Naive thymus-derived CD4-positive, alpha-beta T cell (primary cell): ENCODE results near the gene CAMK1D. TPM values are rescaled to one million over a fixed set of nuclear protein-coding genes. Genes with fewer than 3 reads are reported as not detected.
"Not testable (repeated sequence)": the region's sequence is repeated elsewhere in the genome, so short reads cannot be mapped to it uniquely, and the experiment has no call there.

Source experiments
- ATAC-seq: fragments of 150-1000 bp; cut with Tn5 transposase; 2 replicates; pipeline ENCODE4 v1.10.0; 2021; ENCODE audit warnings: mild to moderate bottlenecking, moderate library complexity
- CTCF ChIA-PET: fragments of 350-600 bp; sonication (Branson Sonifier 250); formaldehyde crosslinking; loops from one replicate; lab custom pipeline; 2021; ENCODE audit warnings: antibody characterized with exemption; lab: Charles Lee
- POLR2A ChIA-PET: fragments of 350-600 bp; sonication (Branson Sonifier 250); formaldehyde crosslinking; loops from one replicate; lab custom pipeline; 2021; ENCODE audit warnings: antibody characterized with exemption, inconsistent platforms; lab: Charles Lee
- DNase-seq, 9 donors: peaks; one replicate each; pipeline versions ENCODE4 v3.0.0 to v3.0.0-alpha.2; 2020 to 2022; ENCODE audit warnings: mixed read lengths in 1 of 9
- H3K27ac ChIP-seq: one replicate; pipeline ENCODE4 v1.7.0; 2013; ENCODE audit warnings: mild to moderate bottlenecking, low read depth, low read length, moderate library complexity
- H3K27me3 ChIP-seq, 2 donors: one replicate each; pipeline ENCODE4 v1.7.0; 2013; ENCODE audit warnings: low read length in 2 of 2, mild to moderate bottlenecking in 2 of 2, moderate library complexity in 2 of 2; ENCODE audit not compliant: control insufficient read depth in 2 of 2, insufficient read depth in 2 of 2
- H3K36me3 ChIP-seq, 3 experiments: 1 replicate in 2 of 3; 2 replicates in 1 of 3; pipeline ENCODE4 v1.7.0; 2013; ENCODE audit warnings: low read length in 3 of 3, mild to moderate bottlenecking in 3 of 3, moderate library complexity in 1 of 3; ENCODE audit not compliant: insufficient read depth in 3 of 3, control insufficient read depth in 2 of 3
- H3K4me1 ChIP-seq, 2 donors: one replicate each; pipeline ENCODE4 v1.7.0; 2013; ENCODE audit warnings: low read length in 2 of 2, mild to moderate bottlenecking in 2 of 2, moderate library complexity in 1 of 2; ENCODE audit not compliant: control insufficient read depth in 2 of 2, insufficient read depth in 2 of 2
- H3K4me3 ChIP-seq: 2 replicates; pipeline ENCODE4 v1.7.0; 2013; ENCODE audit warnings: mild to moderate bottlenecking, low read length
- H3K9me3 ChIP-seq, 3 experiments: 1 replicate in 2 of 3; 2 replicates in 1 of 3; pipeline ENCODE4 v1.7.0; 2013; ENCODE audit warnings: low read length in 3 of 3; ENCODE audit not compliant: control insufficient read depth in 2 of 3
- H3K27ac Mint-ChIP-seq, 9 donors: one replicate each; pipeline ENCODE4 v1.8.0; 2020 to 2022; ENCODE audit warnings: mixed read lengths in 9 of 9, mild to moderate bottlenecking in 8 of 9, moderate library complexity in 5 of 9, inconsistent platforms in 2 of 9
- H3K27me3 Mint-ChIP-seq, 5 donors: one replicate each; pipeline ENCODE4 v1.8.0; 2021 to 2022; ENCODE audit warnings: mixed read lengths in 5 of 5, mild to moderate bottlenecking in 1 of 5
- H3K36me3 Mint-ChIP-seq, 5 donors: one replicate each; pipeline ENCODE4 v1.8.0; 2020 to 2022; ENCODE audit warnings: mixed read lengths in 5 of 5, mild to moderate bottlenecking in 3 of 5, inconsistent platforms in 1 of 5
- H3K4me1 Mint-ChIP-seq, 7 donors: one replicate each; pipeline ENCODE4 v1.8.0; 2020 to 2022; ENCODE audit warnings: mixed read lengths in 7 of 7, mild to moderate bottlenecking in 3 of 7, inconsistent platforms in 1 of 7
- H3K4me3 Mint-ChIP-seq, 10 donors: one replicate each; pipeline ENCODE4 v1.8.0; 2020 to 2022; ENCODE audit warnings: mild to moderate bottlenecking in 10 of 10, mixed read lengths in 10 of 10, moderate library complexity in 6 of 10, inconsistent platforms in 2 of 10
- H3K9me3 Mint-ChIP-seq, 11 donors: one replicate each; pipeline ENCODE4 v1.8.0; 2020 to 2022; ENCODE audit warnings: mixed read lengths in 11 of 11, mild to moderate bottlenecking in 4 of 11, inconsistent platforms in 1 of 11, moderate library complexity in 1 of 11
- intact Hi-C, 2 donors: fragments of 100-400 bp; cut with micrococcal nuclease; formaldehyde crosslinking; loops; one replicate each; pipeline ENCODE4 v1.15.1; 2023
- polyA plus RNA-seq, 2 donors: library from polyadenylated mRNA; unstranded; fragments of 300-500 nt; fragmentation: Illumina TruSeq; gene quantifications; one replicate each; pipeline ENCODE4 v1.2.3, GENCODE V29; 2021
- total RNA-seq, 6 experiments: library from RNA in 5 of 6; stranded (reverse) in 5 of 6; gene quantifications; 1 replicate in 5 of 6; 2 replicates in 1 of 6; pipeline ENCODE4 v1.2.3 and lab custom pipeline; 2021 to 2026

CAMK1D gene
- total RNA-seq (10 to 100 TPM; 12.5 to 43.2 (median 18.7) TPM), polyA plus RNA-seq (10 to 100 TPM; 14.9 to 18.6 TPM), total RNA-seq (lab: John Stamatoyannopoulos, UW) (62.3 reads per million, percentile 76 among the genes with 10 or more reads in this experiment)

- H3K4me1 ChIP-seq = peaks cover 18 to 19% of the 10 kb centered on the region in 2 donors
- peak; percentile 83 to 92 (median 90) for DNase-seq
- peaks cover 0 to 4% (median 0%) of the 10 kb centered on the region in 3 experiments for H3K36me3 ChIP-seq
- Mint-ChIP-seq H3K27ac (peak within 1 kb of the TSS; percentile 86 to 99 (median 97)), H3K4me3 (peak within 1 kb of the TSS; percentile 78 to 99 (median 97)), H3K4me1 (peaks cover 23 to 51% (median 42%) of the 10 kb centered on the region in 7 donors), H3K27me3 (peaks cover 0 to 64% (median 0%) of the 10 kb centered on the region in 5 donors), H3K36me3 (peaks cover 0 to 5% (median 0%) of the 10 kb centered on the region in 5 donors), H3K9me3 (no peaks in the 10 kb centered on the region)
- POLR2A ChIA-PET = interaction anchor here (1.1 to 2.0 kb wide), 4 partner anchors 10 to 257 kb away, joined by 4 to 11 read pairs (median 4); no protein-coding TSS in a partner anchor
- CTCF ChIA-PET = interaction anchor here (1.9 kb wide), 1 partner anchor 84 kb away, joined by 6 read pairs; no protein-coding TSS in a partner anchor
- peak within 1 kb of the TSS; percentile 89 for H3K27ac ChIP-seq
- H3K4me3 ChIP-seq = peak within 1 kb of the TSS; percentile 83
- peak; percentile 84 for ATAC-seq
- intact Hi-C loops = loop anchor here (1.0 to 10.0 kb wide), 19 partner anchors 17 to 1438 kb away; partner anchors contain the start of genes CDC123 (in 2 of the 2), UPF2 (in 2 of the 2), DHTKD1 (in 1 of the 2) and NUDT5 (in 1 of the 2)
- H3K27me3 ChIP-seq = no peaks in the 10 kb centered on the region
- no peaks in the 10 kb centered on the region for H3K9me3 ChIP-seq
Observed at GRCh38 chr10:12348870-12349628, at the start of gene CAMK1D. Gene CAMK1D (plus strand): TSS chr10:12349547.

- POLR2A ChIA-PET, H3K27me3 ChIP-seq, DNase-seq, H3K9me3 Mint-ChIP-seq, H3K36me3 Mint-ChIP-seq, CTCF ChIA-PET, ATAC-seq, H3K4me3 Mint-ChIP-seq, H3K4me1 ChIP-seq, H3K4me3 ChIP-seq, H3K9me3 ChIP-seq, H3K4me1 Mint-ChIP-seq, H3K27ac ChIP-seq, H3K27ac Mint-ChIP-seq, intact Hi-C loops, H3K27me3 Mint-ChIP-seq, H3K36me3 ChIP-seq: not testable (repeated sequence)
Observed at GRCh38 chr10:12301036-12301435, 48.3 kb upstream of the CAMK1D start.

GRCh38 chr10:12308057-12308456 lies 41.3 kb upstream of the CAMK1D start:
- Mint-ChIP-seq H3K36me3 (no peaks in the 10 kb centered on the region), H3K9me3 (peaks cover 0 to 2% (median 0%) of the 10 kb centered on the region in 11 donors), H3K27me3 (no peaks in the 10 kb centered on the region), H3K4me3 (no peak overlapping the region), H3K27ac (no peak overlapping the region), H3K4me1 (peaks cover 0 to 4% (median 0%) of the 10 kb centered on the region in 7 donors)
- ATAC-seq (no peak), DNase-seq (no peak)
- Histone ChIP-seq H3K27me3 (no peaks in the 10 kb centered on the region), H3K4me1 (no peaks in the 10 kb centered on the region), H3K27ac (no peak overlapping the region), H3K9me3 (no peaks in the 10 kb centered on the region), H3K4me3 (no peak overlapping the region), H3K36me3 (no peaks in the 10 kb centered on the region)
- CTCF ChIA-PET = no interaction called here
- POLR2A ChIA-PET = interaction anchor here (0.6 kb wide), 1 partner anchor 44 kb away, joined by 3 read pairs; no protein-coding TSS in a partner anchor
- intact Hi-C loops = no loop called here

- intact Hi-C loops = no loop called here
- Mint-ChIP-seq H3K9me3 (peaks cover 0 to 2% (median 0%) of the 10 kb centered on the region in 11 donors), H3K4me1 (peaks cover 0 to 4% (median 0%) of the 10 kb centered on the region in 7 donors), H3K4me3 (no peak overlapping the region), H3K36me3 (no peaks in the 10 kb centered on the region), H3K27ac (no peak overlapping the region), H3K27me3 (no peaks in the 10 kb centered on the region)
- H3K9me3 ChIP-seq = no peaks in the 10 kb centered on the region
- H3K36me3 ChIP-seq = no peaks in the 10 kb centered on the region
- ATAC-seq (no peak), DNase-seq (no peak)
- no peak overlapping the region for H3K4me3 ChIP-seq
- POLR2A ChIA-PET = no interaction called here
- H3K27me3 ChIP-seq = no peaks in the 10 kb centered on the region
- H3K27ac ChIP-seq = no peak overlapping the region
- CTCF ChIA-PET = no interaction called here
- no peaks in the 10 kb centered on the region for H3K4me1 ChIP-seq
Observed at GRCh38 chr10:12308736-12309375, 40.5 kb upstream of the CAMK1D start.

- ATAC-seq, H3K4me1 ChIP-seq, H3K36me3 ChIP-seq, H3K27ac ChIP-seq, H3K27ac Mint-ChIP-seq, CTCF ChIA-PET, H3K4me3 Mint-ChIP-seq, H3K27me3 Mint-ChIP-seq, H3K27me3 ChIP-seq, intact Hi-C loops, H3K36me3 Mint-ChIP-seq, H3K4me3 ChIP-seq, H3K9me3 Mint-ChIP-seq, H3K4me1 Mint-ChIP-seq, H3K9me3 ChIP-seq, DNase-seq: not testable (repeated sequence)
- POLR2A ChIA-PET = interaction anchor here (0.6 kb wide), 1 partner anchor 17 kb away, joined by 3 read pairs; no protein-coding TSS in a partner anchor
Observed at GRCh38 chr10:12309783-12310182, 39.6 kb upstream of the CAMK1D start.

GRCh38 chr10:12314836-12315235 lies 34.5 kb upstream of the CAMK1D start:
- H3K4me1 Mint-ChIP-seq = peaks cover 0 to 2% (median 0%) of the 10 kb centered on the region in 7 donors
- DNase-seq (no peak), ATAC-seq (no peak)
- H3K36me3 Mint-ChIP-seq = no peaks in the 10 kb centered on the region
- no peak overlapping the region for H3K4me3 Mint-ChIP-seq
- no peaks in the 10 kb centered on the region for H3K27me3 ChIP-seq
- H3K4me1 ChIP-seq = no peaks in the 10 kb centered on the region
- no peaks in the 10 kb centered on the region for H3K27me3 Mint-ChIP-seq
- no peaks in the 10 kb centered on the region for H3K9me3 Mint-ChIP-seq
- CTCF ChIA-PET = no interaction called here
- no peak overlapping the region for H3K4me3 ChIP-seq
- POLR2A ChIA-PET = no interaction called here
- intact Hi-C loops = no loop called here
- H3K9me3 ChIP-seq = no peaks in the 10 kb centered on the region
- no peak overlapping the region for H3K27ac Mint-ChIP-seq
- H3K36me3 ChIP-seq = no peaks in the 10 kb centered on the region
- H3K27ac ChIP-seq = no peak overlapping the region
